ENCODE results near the gene UCN2. TPM values are rescaled to one million over a fixed set of nuclear protein-coding genes. Genes with fewer than 3 reads are reported as not detected.

Gene UCN2
- total RNA-seq, 4 donors from 2014 or later = 1.5 TPM; not detected in 3

- H3K36me3 ChIP-seq = peaks cover 0 to 51% (median 0%) of the 10 kb centered on the region in 3 donors
- H3K9me3 ChIP-seq = no peaks in the 10 kb centered on the region
- H3K27ac ChIP-seq = no peak overlapping the region
- H3K4me1 ChIP-seq = no peaks in the 10 kb centered on the region
- H3K27me3 ChIP-seq = no peaks in the 10 kb centered on the region
- TF ChIP-seq EP300 (IDR thresholded peaks at IDR 0.05) (no peak), CTCF (IDR thresholded peaks at IDR 0.05) (no peak), POLR2A (IDR thresholded peaks at IDR 0.05) (no peak)
- no peak for DNase-seq (ENCODE audit: low spot score in 2 of 2)
- H3K4me3 ChIP-seq = no peak overlapping the region
- WGBS, 2 donors = 61 to 62% methylated on average over 10 to 11 of the region's 12 CpGs
Observed at GRCh38 chr3:48518638-48519276, 44.8 kb downstream of the UCN2 start.

GRCh38 chr3:48518069-48518468 lies 45.5 kb downstream of the UCN2 start:
- TF ChIP-seq CTCF (IDR thresholded peaks at IDR 0.05) = no peak
- TF ChIP-seq POLR2A (IDR thresholded peaks at IDR 0.05) = no peak
- no peak for TF ChIP-seq EP300 (IDR thresholded peaks at IDR 0.05)
- H3K9me3 ChIP-seq = no peaks in the 10 kb centered on the region
- H3K27me3 ChIP-seq = no peaks in the 10 kb centered on the region
- 95 to 100% methylated on average over 2 to 4 of the region's 6 CpGs for WGBS, 2 donors
- H3K27ac ChIP-seq = no peak overlapping the region
- no peaks in the 10 kb centered on the region for H3K4me1 ChIP-seq
- no peak overlapping the region for H3K4me3 ChIP-seq
- no peak for DNase-seq (ENCODE audit: low spot score in 2 of 2)
- peaks cover 0 to 44% (median 0%) of the 10 kb centered on the region in 3 donors for H3K36me3 ChIP-seq

- DNase-seq (ENCODE audit: low spot score in 2 of 2) = no peak
- WGBS, 2 donors = 73 to 79% methylated on average over 8 of the region's 8 CpGs
- Histone ChIP-seq H3K36me3 (peaks cover 0 to 33% (median 0%) of the 10 kb centered on the region in 3 donors), H3K4me1 (no peaks in the 10 kb centered on the region), H3K9me3 (no peaks in the 10 kb centered on the region), H3K4me3 (no peak overlapping the region), H3K27me3 (no peaks in the 10 kb centered on the region), H3K27ac (no peak overlapping the region)
- TF ChIP-seq CTCF (IDR thresholded peaks at IDR 0.05) (no peak), EP300 (IDR thresholded peaks at IDR 0.05) (no peak), POLR2A (IDR thresholded peaks at IDR 0.05) (no peak)
Observed at GRCh38 chr3:48516571-48516970, 47.0 kb downstream of the UCN2 start.

- TF ChIP-seq POLR2A (IDR thresholded peaks at IDR 0.05) = no peak
- no peak for TF ChIP-seq CTCF (IDR thresholded peaks at IDR 0.05)
- TF ChIP-seq EP300 (IDR thresholded peaks at IDR 0.05) = no peak
Observed at GRCh38 chr3:48514431-48515227, 49.0 kb downstream of the UCN2 start.

More at GRCh38 chr3:48514431-48515227, 49.0 kb downstream of the UCN2 start:
- 83 to 91% methylated on average over 8 of the region's 8 CpGs for WGBS, 2 donors
- Histone ChIP-seq H3K27ac (no peak overlapping the region), H3K4me1 (no peaks in the 10 kb centered on the region), H3K9me3 (no peaks in the 10 kb centered on the region), H3K36me3 (peaks cover 0 to 14% (median 0%) of the 10 kb centered on the region in 3 donors), H3K4me3 (no peak overlapping the region), H3K27me3 (no peaks in the 10 kb centered on the region)
- DNase-seq (ENCODE audit: low spot score in 2 of 2) = no peak

Small RNAs within 50 kb of the gene (small RNA-seq; reads per million reads assigned to genes)
- not detected for gene MIR6823

Other genes with a start within 250 kb of the UCN2 start
- gene SPINK8, start 230.1 kb downstream of the UCN2 start, total RNA-seq = not detected
- gene FBXW12, start 191.6 kb downstream of the UCN2 start, total RNA-seq = not detected
- gene PLXNB1, start 133.7 kb downstream of the UCN2 start, total RNA-seq = 100 to 1,000 TPM; 216 to 379 (median 339) TPM
- gene CCDC51, start 123.7 kb downstream of the UCN2 start, total RNA-seq = 10 to 100 TPM; 23.4 to 33.3 (median 29.2) TPM
- gene TMA7, start 123.5 kb downstream of the UCN2 start, total RNA-seq = 100 to 1,000 TPM; 212 to 380 (median 291) TPM
- 10 to 100 TPM in 2 of 4 donors, 1 to 10 TPM in 2; 7.5 to 10.5 (median 9.3) TPM for gene ATRIP, start 117.0 kb downstream of the UCN2 start, total RNA-seq
- gene SHISA5, start 59.6 kb downstream of the UCN2 start, total RNA-seq = 100 to 1,000 TPM in 2 of 4 donors, 10 to 100 TPM in 2; 78.4 to 145 (median 93.9) TPM
- 1 to 10 TPM; 2.2 to 9.0 (median 7.6) TPM for gene PFKFB4, start 7.0 kb downstream of the UCN2 start, total RNA-seq
- 10 to 100 TPM in 3 of 4 donors, 1 to 10 TPM in 1; 3.1 to 15.7 (median 15.0) TPM for gene COL7A1, start 31.5 kb upstream of the UCN2 start, total RNA-seq
- 100 to 1,000 TPM; 143 to 196 (median 186) TPM for gene UQCRC1, start 45.9 kb upstream of the UCN2 start, total RNA-seq
- gene TMEM89, start 58.0 kb upstream of the UCN2 start, total RNA-seq = not detected
- 10 to 100 TPM; 13.8 to 26.4 (median 15.9) TPM for gene SLC26A6, start 71.7 kb upstream of the UCN2 start, total RNA-seq
- gene CELSR3, start 99.1 kb upstream of the UCN2 start, total RNA-seq = 10 to 100 TPM in 1 of 4 donors, 1 to 10 TPM in 2, under 1 TPM in 1; 0.87 to 13.5 (median 1.5) TPM
- gene NCKIPSD, start 122.1 kb upstream of the UCN2 start, total RNA-seq = 10 to 100 TPM; 32.4 to 88.5 (median 51.8) TPM
- gene IP6K2, start 153.4 kb upstream of the UCN2 start, total RNA-seq = 100 to 1,000 TPM; 130 to 202 (median 171) TPM

Measured in tibial nerve (tissue), 4 donors.